ENCODE data around the gene IFIT3. TPM values are rescaled to one million over a fixed set of nuclear protein-coding genes. Genes with fewer than 3 reads are reported as not detected.

IFIT3 gene
- polyA plus RNA-seq, 3 donors = 17.4 to 19.1 (median 18.1) TPM

DNA sequence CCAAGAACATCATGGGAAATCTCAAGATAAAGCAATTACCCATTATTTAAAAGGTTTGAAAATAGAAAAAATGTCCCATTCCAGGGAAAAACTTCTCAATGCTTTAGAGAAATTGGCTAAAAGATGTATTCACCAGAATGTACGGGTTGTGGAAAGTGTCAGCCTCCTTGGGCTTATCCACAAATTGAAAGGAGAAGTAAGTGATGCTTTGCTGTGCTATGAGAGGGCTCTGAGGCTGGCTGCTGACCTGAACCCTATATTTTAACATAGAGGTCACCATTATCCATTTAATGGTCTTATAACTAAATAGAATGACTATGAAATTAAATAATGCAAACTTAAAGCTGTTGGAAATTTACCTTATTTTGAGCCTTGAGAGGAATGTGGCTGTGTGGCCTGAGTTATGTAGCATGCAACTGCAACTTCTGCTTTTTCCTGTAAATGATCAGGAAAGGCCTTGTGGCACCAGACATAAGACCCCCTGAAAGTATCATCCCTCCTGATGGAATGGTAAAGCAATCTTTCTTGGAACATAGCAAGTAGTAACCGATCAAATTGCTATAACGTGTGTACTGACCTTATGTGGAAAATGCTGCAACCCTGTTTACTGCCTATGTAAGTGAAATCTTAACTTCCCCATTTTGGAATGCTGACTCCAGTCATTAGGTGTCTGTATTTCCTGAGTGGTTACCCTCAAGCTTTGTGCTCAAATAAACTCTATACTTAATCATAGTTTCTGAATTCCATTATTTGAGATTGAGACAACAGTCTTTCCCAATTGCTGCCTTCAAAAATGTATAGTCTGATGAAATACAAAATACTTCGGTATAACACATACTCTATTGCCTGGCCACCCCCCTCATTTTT, 56.9 kb downstream of the IFIT3 start:
- no peak for DNase-seq (ENCODE audit: low read depth in 3 of 3, low spot score in 2 of 3)

DNA sequence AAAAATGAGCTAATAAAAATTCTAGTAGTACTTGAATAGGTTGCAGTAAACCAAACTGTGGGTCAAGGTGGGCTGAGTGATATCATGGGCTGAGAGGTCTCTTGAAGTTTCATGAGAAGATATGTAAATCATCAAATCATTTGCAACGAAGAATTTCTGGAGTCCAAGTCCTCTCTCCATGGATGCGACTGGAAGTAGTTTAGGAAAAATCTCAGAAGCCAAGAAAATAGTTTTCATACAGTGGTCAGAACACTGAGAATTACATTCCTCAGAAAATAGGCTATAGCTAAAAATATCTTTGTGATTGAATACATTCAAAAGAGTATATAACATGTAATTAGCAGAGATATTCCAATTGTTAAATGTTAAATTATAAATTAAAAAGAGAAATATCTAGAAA, 61.0 kb downstream of the IFIT3 start:
- no peak for DNase-seq (ENCODE audit: low read depth in 3 of 3, low spot score in 2 of 3)

DNA sequence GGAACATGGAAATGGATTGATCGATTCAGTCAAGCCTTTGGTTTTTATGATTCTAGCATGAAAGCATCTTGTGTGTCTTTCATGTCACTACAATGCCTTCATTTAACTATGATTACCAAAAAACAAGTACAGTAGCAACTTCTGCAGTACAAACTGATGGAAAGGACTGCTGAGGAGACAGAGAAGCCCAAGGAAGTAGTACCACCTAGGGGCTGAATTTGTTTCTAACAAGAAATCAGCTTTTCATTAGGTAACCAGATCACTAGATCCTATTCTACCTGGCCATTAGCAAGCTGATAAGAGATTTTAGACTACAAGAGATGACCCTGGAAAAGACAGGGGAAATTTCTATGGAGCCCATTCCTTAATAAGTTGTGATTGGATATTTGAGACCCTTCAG, 61.5 kb downstream of the IFIT3 start:
- DNase-seq (ENCODE audit: low read depth in 3 of 3, low spot score in 2 of 3) = no peak

Other genes with a start within 250 kb of the IFIT3 start
- gene CH25H, start 120.7 kb upstream of the IFIT3 start, polyA plus RNA-seq (ENCODE audit: insufficient read length in 3 of 3) = under 1 TPM; 0.11 to 0.22 (median 0.13) TPM
- gene LIPA, start 76.2 kb upstream of the IFIT3 start, polyA plus RNA-seq (ENCODE audit: insufficient read length in 3 of 3) = 10 to 100 TPM; 51.8 to 55.7 (median 53.8) TPM
- 10 to 100 TPM in 2 of 3 donors, 1 to 10 TPM in 1; 9.9 to 10.5 (median 10.4) TPM for gene IFIT2, start 26.0 kb upstream of the IFIT3 start, polyA plus RNA-seq (ENCODE audit: insufficient read length in 3 of 3)
- under 1 TPM; 0.11 to 0.14 (median 0.12) TPM for gene IFIT1B, start 50.1 kb downstream of the IFIT3 start, polyA plus RNA-seq (ENCODE audit: insufficient read length in 3 of 3)
- 10 to 100 TPM; 19.1 to 22.9 (median 20.9) TPM for gene IFIT1, start 64.6 kb downstream of the IFIT3 start, polyA plus RNA-seq (ENCODE audit: insufficient read length in 3 of 3)
- 10 to 100 TPM; 14.3 to 21.3 (median 18.0) TPM for gene IFIT5, start 86.6 kb downstream of the IFIT3 start, polyA plus RNA-seq (ENCODE audit: insufficient read length in 3 of 3)
- 10 to 100 TPM; 27.8 to 34.1 (median 33.0) TPM for gene SLC16A12, start 207.6 kb downstream of the IFIT3 start, polyA plus RNA-seq (ENCODE audit: insufficient read length in 3 of 3)